Endothelial cell of umbilical vein (primary cell): Measurements from ENCODE around the gene CYP39A1. TPM values are rescaled to one million over a fixed set of nuclear protein-coding genes. Genes with fewer than 3 reads are reported as not detected.

Experiments
- BruUV-seq: library from RNA; stranded (reverse); fragments of 400-500 nt; replicated peaks from 2 replicates; lab custom pipeline; 2021; lab: Mats Ljungman, UMichigan
- CTCF ChIA-PET: fragments of 300-600, 350-600 bp; sonication (Branson Sonifier 250); formaldehyde crosslinking; loops from one replicate; lab custom pipeline; 2021; ENCODE audit warnings: antibody characterized with exemption, inconsistent platforms; lab: Charles Lee
- POLR2A ChIA-PET: fragments of 300-600, 350-600 bp; sonication (Branson Sonifier 250); formaldehyde crosslinking; loops from one replicate; lab custom pipeline; 2021; ENCODE audit warnings: antibody characterized with exemption, inconsistent platforms; lab: Charles Lee
- DNase-seq: peaks from one replicate; pipeline ENCODE4 v3.0.0-alpha.2; 2011; ENCODE audit warnings: low read depth, low spot score
- FAIRE-seq: peaks from 2 replicates; lab custom pipeline; 2011; peaks lifted over from hg19 to GRCh38; lab: Jason Lieb, UNC
- H2AFZ ChIP-seq: 2 replicates; pipeline ENCODE4 v1.6.0; 2012; ENCODE audit warnings: low read depth, low read length, control low read depth, inconsistent platforms
- H3K27ac ChIP-seq: 2 replicates; pipeline ENCODE4 v1.5.1; 2011; ENCODE audit warnings: low read depth, mild to moderate bottlenecking, control low read depth, low read length, moderate library complexity; ENCODE audit not compliant: insufficient read depth
- H3K27me3 ChIP-seq, 2 experiments: 2 replicates each; pipeline versions ENCODE4 v1.6.0 to v1.6.1; 2011; ENCODE audit warnings: low read length in 2 of 2, mixed read lengths in 1 of 2; ENCODE audit not compliant: control insufficient read depth in 2 of 2, insufficient read depth in 2 of 2
- H3K36me3 ChIP-seq, 2 experiments: 2 replicates in 1 of 2; 3 replicates in 1 of 2; pipeline ENCODE4 v1.5.1; 2011; ENCODE audit warnings: low read length in 2 of 2, mild to moderate bottlenecking in 1 of 2, moderate library complexity in 1 of 2; ENCODE audit not compliant: control insufficient read depth in 2 of 2, insufficient read depth in 2 of 2; ENCODE audit errors: extremely low read depth in 1 of 2
- H3K4me1 ChIP-seq: 3 replicates; pipeline ENCODE4 v1.5.1; 2011; ENCODE audit warnings: mild to moderate bottlenecking, low read length; ENCODE audit not compliant: control insufficient read depth, insufficient read depth; ENCODE audit errors: extremely low read depth
- H3K4me2 ChIP-seq: 2 replicates; pipeline ENCODE4 v1.6.1; 2011; ENCODE audit warnings: low read length, control low read depth, mixed read lengths; ENCODE audit not compliant: insufficient read depth
- H3K4me3 ChIP-seq, 3 experiments: fragments of 200-600 bp in 1 of 3; sonication (generic), shearing (Covaris generic) in 1 of 3; replicated peaks in 1 of 3; 2 replicates each; pipeline ENCODE4 v1.5.1; 2011 to 2016; ENCODE audit warnings: control low read depth in 3 of 3, low read length in 3 of 3, mild to moderate bottlenecking in 2 of 3, inconsistent platforms in 1 of 3, low read depth in 1 of 3, moderate library complexity in 1 of 3; ENCODE audit not compliant: insufficient read depth in 1 of 3
- H3K79me2 ChIP-seq: 2 replicates; pipeline ENCODE4 v1.6.0; 2012; ENCODE audit warnings: low read length, inconsistent platforms; ENCODE audit not compliant: control insufficient read depth, insufficient read depth
- H3K9ac ChIP-seq: replicated peaks from 2 replicates; pipeline ENCODE3; 2011; ENCODE audit warnings: low read length, control low read depth; ENCODE audit not compliant: insufficient read depth; ENCODE audit errors: extremely low read depth
- H3K9me1 ChIP-seq: replicated peaks from 3 replicates; pipeline ENCODE4 v1.6.0; 2011; ENCODE audit warnings: mild to moderate bottlenecking, low read length; ENCODE audit not compliant: control insufficient read depth, insufficient read depth; ENCODE audit errors: extremely low read depth
- H3K9me3 ChIP-seq: replicated peaks from 2 replicates; pipeline ENCODE4 v1.5.1; 2012; ENCODE audit warnings: low read length, inconsistent platforms; ENCODE audit not compliant: control insufficient read depth, insufficient read depth
- H4K20me1 ChIP-seq: replicated peaks from 2 replicates; pipeline ENCODE3; 2011; ENCODE audit warnings: mild to moderate bottlenecking, low read length; ENCODE audit not compliant: control insufficient read depth, insufficient read depth; ENCODE audit errors: extremely low read depth
- CTCF ChIP-seq, 2 donors: IDR thresholded peaks; 1 replicate in 1 of 2; 2 replicates in 1 of 2; pipeline ENCODE4 v1.5.1; 2011; ENCODE audit warnings: low read length in 2 of 2, mild to moderate bottlenecking in 2 of 2, moderate library complexity in 2 of 2, control low read depth in 1 of 2, inconsistent platforms in 1 of 2, low read depth in 1 of 2; ENCODE audit not compliant: insufficient read depth in 1 of 2; ENCODE audit errors: extremely low read depth in 1 of 2
- EZH2 ChIP-seq: IDR thresholded peaks from 2 replicates; pipeline ENCODE4 v1.6.1; 2012; ENCODE audit warnings: borderline replicate concordance, low read depth, mild to moderate bottlenecking, moderate library complexity, low read length, inconsistent platforms; ENCODE audit not compliant: severe bottlenecking
- FOS ChIP-seq: IDR thresholded peaks from 2 replicates; pipeline ENCODE4 v1.6.1; 2011; ENCODE audit warnings: mild to moderate bottlenecking, low read length, moderate library complexity, borderline replicate concordance; ENCODE audit not compliant: insufficient read depth
- GATA2 ChIP-seq: IDR thresholded peaks from 2 replicates; pipeline ENCODE4 v1.7.0; 2011; ENCODE audit warnings: low read depth, mild to moderate bottlenecking, moderate library complexity, mixed read lengths, low read length; ENCODE audit not compliant: insufficient read length, insufficient read depth
- JUN ChIP-seq: IDR thresholded peaks from 2 replicates; pipeline ENCODE4 v1.6.1; 2011; ENCODE audit warnings: borderline replicate concordance, low read depth; ENCODE audit not compliant: insufficient read length, insufficient read depth
- MAX ChIP-seq: IDR thresholded peaks from 2 replicates; pipeline ENCODE4 v1.6.1; 2011; ENCODE audit not compliant: insufficient read depth, insufficient read length
- MYC ChIP-seq: IDR thresholded peaks from one replicate; pipeline ENCODE4 v1.6.1; 2011; ENCODE audit warnings: mild to moderate bottlenecking, low read depth, low read length
- POLR2A ChIP-seq: IDR thresholded peaks from 2 replicates; pipeline ENCODE4 v1.6.1; 2012; ENCODE audit warnings: low read depth, mild to moderate bottlenecking, control low read depth, low read length
- POLR2AphosphoS5 ChIP-seq: IDR thresholded peaks from 2 replicates; pipeline ENCODE4 v1.6.1; 2012; ENCODE audit warnings: low read depth, mild to moderate bottlenecking, control low read depth, low read length, moderate library complexity; ENCODE audit not compliant: insufficient read depth
- dilution Hi-C: fragments of 300-500 bp; cut with MboI; formaldehyde crosslinking; loops from one replicate; pipeline ENCODE4 v1.15.0; 2019; ENCODE audit warnings: low sequenced_read_pairs; ENCODE audit not compliant: extremely low pct_ligation_motif_present
- intact Hi-C: fragments of 100-400 bp; cut with micrococcal nuclease; formaldehyde crosslinking; loops from one replicate; pipeline ENCODE4 v1.10.0; 2022
- polyA plus RNA-seq, 4 experiments: library from polyadenylated mRNA; depleted of rRNA in 3 of 4; stranded (reverse) in 3 of 4; unstranded in 1 of 4; fragments of >200 nt; gene quantifications; 2 replicates each; pipeline versions ENCODE4 v1.2.1 to v1.2.3, GENCODE V29; 2011 to 2012; ENCODE audit warnings: missing spikeins in 1 of 4
- total RNA-seq: library from RNA; stranded (reverse); gene quantifications from 2 replicates; pipeline ENCODE4 v1.2.3, GENCODE V29; 2021

The CYP39A1 gene
- total and polyA plus RNA-seq, 2 donors (not counting 3 experiments of a cell fraction or from before 2014, with no cell fraction given) = not detected

GRCh38 chr6:46632053-46632452, 20.6 kb downstream of the CYP39A1 start:
- H3K9ac ChIP-seq = no peak overlapping the region
- H3K27me3 ChIP-seq = no peaks in the 10 kb centered on the region
- DNase-seq (no peak), FAIRE-seq (no peak)
- dilution Hi-C loops (no loop called here), intact Hi-C loops (no loop called here)
- no peak overlapping the region for H3K4me2 ChIP-seq
- no peaks in the 10 kb centered on the region for H4K20me1 ChIP-seq
- BruUV-seq = no TSS peak
- TF ChIP-seq JUN = no peak
- TF ChIP-seq CTCF (IDR thresholded peaks at IDR 0.05; ENCODE audit: extremely low read depth in 1 of 2, insufficient read depth in 1 of 2, low read depth in 1 of 2, low read length in 2 of 2) = no peak
- no peak for TF ChIP-seq FOS
- no peak for TF ChIP-seq POLR2AphosphoS5
- no peak for TF ChIP-seq GATA2
- no peak for TF ChIP-seq MAX
- no peak for TF ChIP-seq EZH2
- TF ChIP-seq MYC = no peak
- no peak for TF ChIP-seq POLR2A
- H3K27ac ChIP-seq = no peak overlapping the region
- no peaks in the 10 kb centered on the region for H3K9me1 ChIP-seq
- H3K9me3 ChIP-seq = no peaks in the 10 kb centered on the region
- no peak overlapping the region for H3K4me3 ChIP-seq
- no peaks in the 10 kb centered on the region for H3K36me3 ChIP-seq
- CTCF ChIA-PET = no interaction called here
- POLR2A ChIA-PET = no interaction called here
- H3K79me2 ChIP-seq = no peaks in the 10 kb centered on the region
- no peak overlapping the region for H2AFZ ChIP-seq
- no peaks in the 10 kb centered on the region for H3K4me1 ChIP-seq
